Measurements from ENCODE around the gene UBE2E1. TPM values are rescaled to one million over a fixed set of nuclear protein-coding genes. Genes with fewer than 3 reads are reported as not detected.

Gene UBE2E1
- polyA plus RNA-seq (2011; rRNA removed) (107 and 134 TPM in 2 replicates), polyA minus RNA-seq (2011; rRNA and poly(A)+ RNA removed) (49.0 and 51.8 TPM in 2 replicates)

GRCh38 chr3:23805633-23806533 lies at the start of gene UBE2E1:
Gene UBE2E1 (plus strand): TSS chr3:23805955. CDS start chr3:23807270, 1,315 bp downstream.
- DNase-seq (ENCODE audit: low read depth, low spot score), result peak; percentile 30
- no peak within 1 kb of the TSS for H3K27ac ChIP-seq (ENCODE audit: low read depth, low read length)
- H3K9me3 ChIP-seq (ENCODE audit: control insufficient read depth, insufficient read depth, low read length), result no peaks in the 10 kb centered on the region
- H3K4me3 ChIP-seq (ENCODE audit: low read depth, low read length), result peak within 1 kb of the TSS; percentile 72
- ChIA-PET POLR2A (interaction anchor here (0.7 kb wide), 1 partner anchor 44 kb away, joined by 5 read pairs; no protein-coding TSS in a partner anchor), CTCF (interaction anchor here (1.5 kb wide), 1 partner anchor 157 kb away, joined by 4 read pairs; no protein-coding TSS in a partner anchor)
- TF ChIP-seq CTCF (IDR thresholded peaks at IDR 0.05; ENCODE audit: low read depth, low read length), result peak; percentile 14; the same call in 1 of the 2 replicates
- H3K27me3 ChIP-seq (ENCODE audit: control insufficient read depth, insufficient read depth, low read length), result no peaks in the 10 kb centered on the region

- Histone ChIP-seq H3K27ac (ENCODE audit: low read depth, low read length) (no peak overlapping the region), H3K9me3 (ENCODE audit: control insufficient read depth, insufficient read depth, low read length) (no peaks in the 10 kb centered on the region), H3K27me3 (ENCODE audit: control insufficient read depth, insufficient read depth, low read length) (no peaks in the 10 kb centered on the region), H3K4me3 (ENCODE audit: low read depth, low read length) (no peak overlapping the region)
- no peak for DNase-seq (ENCODE audit: low read depth, low spot score)
- ChIA-PET POLR2A (interaction anchor here (0.6 to 0.8 kb wide), 2 partner anchors 102 to 218 kb away, joined by 4 to 5 read pairs; no protein-coding TSS in a partner anchor), CTCF (no interaction called here)
- TF ChIP-seq CTCF (IDR thresholded peaks at IDR 0.05; ENCODE audit: low read depth, low read length), result no peak
Observed at GRCh38 chr3:23756206-23756840, 49.4 kb upstream of the UBE2E1 start.

- H3K27me3 ChIP-seq (ENCODE audit: control insufficient read depth, insufficient read depth, low read length), result no peaks in the 10 kb centered on the region
- no peak for DNase-seq (ENCODE audit: low read depth, low spot score)
- ChIA-PET CTCF (no interaction called here), POLR2A (no interaction called here)
- no peak for TF ChIP-seq CTCF (IDR thresholded peaks at IDR 0.05; ENCODE audit: low read depth, low read length)
- no peaks in the 10 kb centered on the region for H3K9me3 ChIP-seq (ENCODE audit: control insufficient read depth, insufficient read depth, low read length)
- no peak overlapping the region for H3K27ac ChIP-seq (ENCODE audit: low read depth, low read length)
- H3K4me3 ChIP-seq (ENCODE audit: low read depth, low read length), result no peak overlapping the region
Observed at GRCh38 chr3:23758253-23758838, 47.4 kb upstream of the UBE2E1 start.

GRCh38 chr3:23760325-23760724 lies 45.4 kb upstream of the UBE2E1 start:
- POLR2A ChIA-PET, result no interaction called here
- CTCF ChIA-PET, result interaction anchor here (1.1 kb wide), 1 partner anchor 838 kb away, joined by 3 read pairs; no protein-coding TSS in a partner anchor
- no peaks in the 10 kb centered on the region for H3K9me3 ChIP-seq (ENCODE audit: control insufficient read depth, insufficient read depth, low read length)

More at GRCh38 chr3:23760325-23760724, 45.4 kb upstream of the UBE2E1 start:
- H3K4me3 ChIP-seq (ENCODE audit: low read depth, low read length), result no peak overlapping the region
- no peak for DNase-seq (ENCODE audit: low read depth, low spot score)
- H3K27me3 ChIP-seq (ENCODE audit: control insufficient read depth, insufficient read depth, low read length), result no peaks in the 10 kb centered on the region
- TF ChIP-seq CTCF (IDR thresholded peaks at IDR 0.05; ENCODE audit: low read depth, low read length), result no peak
- H3K27ac ChIP-seq (ENCODE audit: low read depth, low read length), result no peak overlapping the region

Data from AG04450 (cell line).